Measurements from ENCODE around the gene AARS1.

GRCh38 chr16:70258065-70258464 lies 31.2 kb downstream of the AARS1 start:
- no peak; the same call in 1 of the 2 replicates for TF ChIP-seq POLR2AphosphoS5 (IDR thresholded peaks at IDR 0.05; ENCODE audit: low read depth, low read length)
- no peak for TF ChIP-seq REST (IDR thresholded peaks at IDR 0.05; ENCODE audit: insufficient read depth in 1 of 2, low read depth in 2 of 2, low read length in 2 of 2)
- TF ChIP-seq FOXP2 (optimal IDR thresholded peaks at IDR 0.05; ENCODE audit: borderline replicate concordance, extremely low read depth, extremely low read length, insufficient read depth): no peak
- TF ChIP-seq SIN3A (IDR thresholded peaks at IDR 0.05; ENCODE audit: borderline replicate concordance, insufficient read depth, low read length): no peak
